Measurements from ENCODE around the gene RASSF5. TPM values are rescaled to one million over a fixed set of nuclear protein-coding genes. Genes with fewer than 3 reads are reported as not detected.
A peak's percentile ranks its signal among the peaks of the same experiment; 100 is the strongest.

The RASSF5 gene
- total and polyA plus RNA-seq, 2 of the 13 experiments (the other 11 are each of a cell fraction or from before 2014, with no cell fraction given) = 0.18 to 0.40 TPM

- TF ChIP-seq ZBTB44 (CRISPR knock-in tag; IDR thresholded peaks at IDR 0.05) (no peak), ZNF589 (CRISPR knock-in tag; conservative IDR thresholded peaks at IDR 0.05) (no peak), ZNF839 (CRISPR knock-in tag; IDR thresholded peaks at IDR 0.05; ENCODE audit: borderline replicate concordance) (no peak), ZUFSP (CRISPR knock-in tag; IDR thresholded peaks at IDR 0.05; ENCODE audit: borderline replicate concordance) (no peak), ZNF282 (IDR thresholded peaks at IDR 0.05; ENCODE audit: partially characterized antibody) (no peak), ZNF230 (CRISPR knock-in tag; IDR thresholded peaks at IDR 0.05) (no peak), ZNF256 (CRISPR knock-in tag; conservative IDR thresholded peaks at IDR 0.05) (no peak), RBAK (CRISPR knock-in tag; IDR thresholded peaks at IDR 0.05) (no peak), ADNP (CRISPR knock-in tag; IDR thresholded peaks at IDR 0.05) (no peak), ZNF574 (CRISPR knock-in tag; IDR thresholded peaks at IDR 0.05) (no peak), STAG1 (CRISPR knock-in tag; IDR thresholded peaks at IDR 0.05) (peak; percentile 71), NR0B2 (CRISPR knock-in tag; IDR thresholded peaks at IDR 0.05) (no peak), ZNF460 (CRISPR knock-in tag; IDR thresholded peaks at IDR 0.05; ENCODE audit: borderline replicate concordance) (no peak), TBX3 (IDR thresholded peaks at IDR 0.05; ENCODE audit: borderline replicate concordance) (no peak), ZZZ3 (CRISPR knock-in tag; IDR thresholded peaks at IDR 0.05; ENCODE audit: borderline replicate concordance) (no peak), ZFP82 (CRISPR knock-in tag; IDR thresholded peaks at IDR 0.05; ENCODE audit: borderline replicate concordance) (no peak), MLXIP (CRISPR knock-in tag; IDR thresholded peaks at IDR 0.05; ENCODE audit: borderline replicate concordance) (no peak), KDM5B (CRISPR knock-in tag; IDR thresholded peaks at IDR 0.05; ENCODE audit: borderline replicate concordance) (no peak)
Observed at GRCh38 chr1:206634365-206635079, 127.2 kb downstream of the RASSF5 start (continued).
